ENCODE results near the gene ECHS1.

DNA sequence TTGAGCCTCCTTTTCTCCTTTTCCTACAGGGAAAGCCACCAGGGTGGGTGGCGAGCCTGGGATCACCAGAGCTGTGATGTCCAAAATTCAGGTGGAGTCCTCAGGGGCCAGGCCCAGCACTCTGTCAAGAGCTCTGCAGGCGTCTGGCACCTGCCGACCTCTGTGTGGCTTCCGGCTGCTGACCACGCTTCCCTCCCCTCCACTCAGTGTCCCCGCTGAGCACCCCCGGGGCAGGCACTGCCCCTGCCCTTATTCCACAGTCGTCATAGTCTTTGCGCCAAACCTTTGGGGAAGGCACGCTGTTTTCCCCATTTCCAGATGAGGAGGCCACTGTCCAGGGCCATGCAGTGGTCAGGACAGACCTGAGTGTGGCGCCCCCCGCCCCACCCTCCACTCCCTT is 28.3 kb upstream of the ECHS1 start:
- TF ChIP-seq POLR2A (IDR thresholded peaks at IDR 0.05), result no peak
- TF ChIP-seq, protein P1, sequence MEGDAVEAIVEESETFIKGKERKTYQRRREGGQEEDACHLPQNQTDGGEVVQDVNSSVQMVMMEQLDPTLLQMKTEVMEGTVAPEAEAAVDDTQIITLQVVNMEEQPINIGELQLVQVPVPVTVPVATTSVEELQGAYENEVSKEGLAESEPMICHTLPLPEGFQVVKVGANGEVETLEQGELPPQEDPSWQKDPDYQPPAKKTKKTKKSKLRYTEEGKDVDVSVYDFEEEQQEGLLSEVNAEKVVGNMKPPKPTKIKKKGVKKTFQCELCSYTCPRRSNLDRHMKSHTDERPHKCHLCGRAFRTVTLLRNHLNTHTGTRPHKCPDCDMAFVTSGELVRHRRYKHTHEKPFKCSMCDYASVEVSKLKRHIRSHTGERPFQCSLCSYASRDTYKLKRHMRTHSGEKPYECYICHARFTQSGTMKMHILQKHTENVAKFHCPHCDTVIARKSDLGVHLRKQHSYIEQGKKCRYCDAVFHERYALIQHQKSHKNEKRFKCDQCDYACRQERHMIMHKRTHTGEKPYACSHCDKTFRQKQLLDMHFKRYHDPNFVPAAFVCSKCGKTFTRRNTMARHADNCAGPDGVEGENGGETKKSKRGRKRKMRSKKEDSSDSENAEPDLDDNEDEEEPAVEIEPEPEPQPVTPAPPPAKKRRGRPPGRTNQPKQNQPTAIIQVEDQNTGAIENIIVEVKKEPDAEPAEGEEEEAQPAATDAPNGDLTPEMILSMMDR (IDR thresholded peaks at IDR 0.05), result no peak

All from stomach (tissue), 4 donors.